Activated B cell treated with CpG ODN at 0.5 μM for 24 hours (primary cell): ENCODE results near the gene PRX. TPM values are rescaled to one million over a fixed set of nuclear protein-coding genes. Genes with fewer than 3 reads are reported as not detected.

Source experiments
- ATAC-seq: fragments of 200-7000 bp; cut with Tn5 transposase; one replicate; pipeline ENCODE4 v1.10.0; 2021; ENCODE audit warnings: low read depth, mild to moderate bottlenecking, moderate library complexity
- CTCF ChIA-PET: fragments of 350-600 bp; sonication (Branson Sonifier 250); formaldehyde crosslinking; loops from one replicate; lab custom pipeline; 2021; ENCODE audit warnings: antibody characterized with exemption; lab: Charles Lee
- POLR2A ChIA-PET: fragments of 350-600 bp; sonication (Branson Sonifier 250); formaldehyde crosslinking; loops from one replicate; lab custom pipeline; 2021; ENCODE audit warnings: antibody characterized with exemption; lab: Charles Lee
- DNase-seq: peaks from one replicate; pipeline ENCODE4 v3.0.0; 2022
- H3K27ac Mint-ChIP-seq: one replicate; pipeline ENCODE4 v1.8.0; 2020; ENCODE audit warnings: mixed read lengths
- H3K27me3 Mint-ChIP-seq: one replicate; pipeline ENCODE4 v1.8.0; 2021; ENCODE audit warnings: mixed read lengths
- H3K36me3 Mint-ChIP-seq: one replicate; pipeline ENCODE4 v1.8.0; 2021; ENCODE audit warnings: low read depth, mixed read lengths
- H3K4me1 Mint-ChIP-seq: one replicate; pipeline ENCODE4 v1.8.0; 2021; ENCODE audit warnings: mixed read lengths
- H3K4me3 Mint-ChIP-seq: one replicate; pipeline ENCODE4 v1.8.0; 2020; ENCODE audit warnings: mild to moderate bottlenecking, mixed read lengths
- H3K9me3 Mint-ChIP-seq: one replicate; pipeline ENCODE4 v1.8.0; 2020; ENCODE audit warnings: mixed read lengths
- intact Hi-C: fragments of 100-400 bp; cut with micrococcal nuclease; formaldehyde crosslinking; loops from one replicate; pipeline ENCODE4 v1.15.1; 2024
- total RNA-seq: library from RNA; stranded (reverse); gene quantifications from 2 replicates; pipeline ENCODE4 v1.2.3, GENCODE V29; 2022
- TF ChIP-seq, protein P1 (sequence below): fragments of 200-600 bp; IDR thresholded peaks from one replicate; pipeline ENCODE4 v1.8.0; 2022; ENCODE audit warnings: antibody characterized with exemption, mild to moderate bottlenecking

The PRX gene
- total RNA-seq, 1 donor from 2014 or later: 1.7 TPM

DNA sequence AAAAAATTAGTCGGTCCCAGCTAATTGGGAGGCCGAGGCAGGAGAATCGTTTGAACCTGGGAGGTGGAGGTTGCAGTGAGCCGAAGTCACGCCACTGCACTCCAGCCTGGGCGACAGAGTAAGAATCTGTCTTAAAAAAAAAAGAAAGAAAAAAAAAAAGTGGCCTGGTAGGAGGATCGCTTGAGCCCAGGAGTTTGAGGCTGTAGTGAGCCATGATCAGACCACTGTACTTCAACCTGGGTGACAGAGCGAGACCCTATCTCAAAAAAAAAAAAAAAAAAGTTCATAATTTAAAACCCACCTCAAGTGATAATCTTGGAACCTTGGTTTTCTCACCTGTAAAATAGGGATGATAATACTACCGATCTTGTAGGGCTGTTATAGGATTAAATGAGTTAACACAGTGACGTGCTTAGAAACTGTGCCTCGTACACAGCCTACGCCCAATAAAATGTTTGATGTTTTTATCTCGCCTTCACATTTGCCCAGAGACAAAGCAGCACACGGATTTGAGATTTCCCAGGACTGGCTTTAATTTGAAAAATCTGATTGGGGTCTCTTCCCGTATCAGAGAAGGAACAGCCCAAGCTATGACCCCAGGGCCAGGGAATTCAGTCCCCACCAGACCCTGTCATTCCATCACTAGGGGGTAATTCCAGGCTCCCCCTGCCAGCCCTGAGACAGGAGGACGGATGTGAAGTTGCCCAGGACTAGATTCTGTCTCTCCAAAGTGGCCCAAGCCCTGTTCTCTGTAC lies 9.0 kb upstream of the PRX start:
- no peaks in the 10 kb centered on the region for H3K27me3 Mint-ChIP-seq
- ATAC-seq (no peak), DNase-seq (no peak)
- peaks cover 16% of the 10 kb centered on the region for H3K36me3 Mint-ChIP-seq
- H3K27ac Mint-ChIP-seq: peak overlapping the region; percentile 86
- intact Hi-C loops: loop anchor here (1.0 to 5.0 kb wide), 5 partner anchors 13 to 175 kb away; partner anchors contain the start of genes BLVRB, C19orf47 and PLD3
- peaks cover 34% of the 10 kb centered on the region for H3K4me1 Mint-ChIP-seq
- TF ChIP-seq, protein P1, sequence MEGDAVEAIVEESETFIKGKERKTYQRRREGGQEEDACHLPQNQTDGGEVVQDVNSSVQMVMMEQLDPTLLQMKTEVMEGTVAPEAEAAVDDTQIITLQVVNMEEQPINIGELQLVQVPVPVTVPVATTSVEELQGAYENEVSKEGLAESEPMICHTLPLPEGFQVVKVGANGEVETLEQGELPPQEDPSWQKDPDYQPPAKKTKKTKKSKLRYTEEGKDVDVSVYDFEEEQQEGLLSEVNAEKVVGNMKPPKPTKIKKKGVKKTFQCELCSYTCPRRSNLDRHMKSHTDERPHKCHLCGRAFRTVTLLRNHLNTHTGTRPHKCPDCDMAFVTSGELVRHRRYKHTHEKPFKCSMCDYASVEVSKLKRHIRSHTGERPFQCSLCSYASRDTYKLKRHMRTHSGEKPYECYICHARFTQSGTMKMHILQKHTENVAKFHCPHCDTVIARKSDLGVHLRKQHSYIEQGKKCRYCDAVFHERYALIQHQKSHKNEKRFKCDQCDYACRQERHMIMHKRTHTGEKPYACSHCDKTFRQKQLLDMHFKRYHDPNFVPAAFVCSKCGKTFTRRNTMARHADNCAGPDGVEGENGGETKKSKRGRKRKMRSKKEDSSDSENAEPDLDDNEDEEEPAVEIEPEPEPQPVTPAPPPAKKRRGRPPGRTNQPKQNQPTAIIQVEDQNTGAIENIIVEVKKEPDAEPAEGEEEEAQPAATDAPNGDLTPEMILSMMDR: no peak
- no peaks in the 10 kb centered on the region for H3K9me3 Mint-ChIP-seq
- ChIA-PET POLR2A (interaction anchor here (0.7 to 4.1 kb wide), 8 partner anchors 11 to 144 kb away, joined by 3 to 104 read pairs (median 16); partner anchors contain the start of genes BLVRB, C19orf47, PLD3 and SERTAD3), CTCF (interaction anchor here (1.9 to 5.1 kb wide), 4 partner anchors 22 to 117 kb away, joined by 5 to 49 read pairs (median 19); partner anchors contain the start of genes BLVRB and SERTAD3)
- H3K4me3 Mint-ChIP-seq: peak overlapping the region; percentile 35

DNA sequence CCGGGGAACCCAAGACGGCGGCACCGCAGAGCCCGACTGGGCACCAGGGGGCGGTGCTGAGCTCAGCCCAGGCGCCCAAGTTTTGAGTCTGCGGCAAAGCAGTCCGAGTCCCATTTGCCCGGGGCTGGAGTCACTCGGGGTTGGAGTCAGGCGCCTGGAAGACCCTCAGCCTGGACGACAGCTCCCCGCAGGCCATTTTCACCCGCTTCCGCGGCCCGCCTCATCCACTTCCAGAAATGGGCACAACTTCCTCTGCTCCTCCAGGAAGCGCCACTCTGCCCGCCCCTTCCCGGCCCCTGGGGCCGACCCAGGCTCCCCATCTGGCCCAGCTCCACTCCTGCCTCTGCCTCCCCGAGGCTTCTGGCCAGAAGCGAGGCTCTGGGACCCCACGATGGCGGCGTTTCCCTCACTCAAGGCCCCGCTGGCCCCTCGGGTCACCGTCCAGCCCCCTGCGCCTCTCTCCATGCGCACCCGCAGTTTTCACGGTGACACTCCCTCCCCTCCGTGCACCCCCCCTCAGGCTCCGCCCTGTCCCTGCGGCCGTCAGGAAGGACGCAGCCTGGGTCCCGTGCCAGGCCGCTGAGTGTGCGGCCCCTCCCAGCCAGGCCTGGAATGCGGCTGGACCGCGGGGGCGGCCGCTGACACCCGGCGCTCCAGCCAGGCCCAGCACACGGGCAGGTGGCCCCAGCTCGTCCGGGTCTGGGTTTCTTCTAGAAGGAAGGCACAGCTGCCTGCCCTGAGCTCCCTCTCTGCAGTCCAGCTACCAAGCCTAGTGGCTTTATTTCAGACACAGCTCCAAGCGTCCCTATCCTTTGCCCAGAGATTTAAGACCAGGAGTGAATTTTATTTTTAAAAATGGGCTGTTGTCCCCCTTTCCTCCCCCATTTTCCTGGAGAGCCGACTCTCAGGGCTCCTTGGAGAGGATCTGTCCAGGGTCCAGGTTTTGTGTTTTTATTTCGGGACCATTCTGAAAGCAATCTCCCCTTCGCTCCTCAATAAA lies 7.9 kb upstream of the PRX start:
- Mint-ChIP-seq H3K27me3 (no peaks in the 10 kb centered on the region), H3K9me3 (no peaks in the 10 kb centered on the region), H3K27ac (peak overlapping the region; percentile 86), H3K36me3 (peaks cover 16% of the 10 kb centered on the region), H3K4me3 (peak overlapping the region; percentile 86), H3K4me1 (peaks cover 31% of the 10 kb centered on the region)
- DNase-seq: peak; percentile 83
- ChIA-PET POLR2A (interaction anchor here (0.6 to 4.1 kb wide), 26 partner anchors 9 to 357 kb away, joined by 3 to 104 read pairs (median 4); partner anchors contain the start of genes ACTMAP, AKT2, BLVRB and C19orf47), CTCF (interaction anchor here (0.8 to 5.1 kb wide), 14 partner anchors 10 to 277 kb away, joined by 3 to 49 read pairs (median 4); partner anchors contain the start of genes AKT2, BLVRB, C19orf47 and PLD3)
- ATAC-seq: peak; percentile 56
- TF ChIP-seq, protein P1: peak; percentile 47
- intact Hi-C loops: loop anchor here (1.0 to 5.0 kb wide), 8 partner anchors 14 to 176 kb away; partner anchors contain the start of genes BLVRB, C19orf47, PLD3 and SERTAD3

DNA sequence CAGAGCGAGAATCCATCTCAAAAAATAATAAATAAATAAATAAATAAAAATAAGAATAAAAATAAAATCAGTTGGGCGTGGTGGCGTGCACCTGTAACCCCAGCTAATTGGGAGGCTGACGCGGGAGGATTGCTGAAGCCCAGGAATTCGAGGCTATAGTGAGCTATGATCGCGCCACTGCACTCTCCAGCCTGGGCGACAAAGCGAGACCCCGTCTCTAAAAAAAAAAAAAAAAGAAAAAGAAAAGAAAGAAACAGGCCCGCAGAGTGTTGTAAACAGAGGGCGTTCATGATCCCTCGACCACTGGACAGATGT lies 7.2 kb upstream of the PRX start:
- intact Hi-C loops: loop anchor here (1.0 to 5.0 kb wide), 6 partner anchors 14 to 177 kb away; partner anchors contain the start of gene SERTAD3
- Mint-ChIP-seq H3K36me3 (peaks cover 13% of the 10 kb centered on the region), H3K9me3 (no peaks in the 10 kb centered on the region), H3K27me3 (no peaks in the 10 kb centered on the region), H3K4me1 (peaks cover 27% of the 10 kb centered on the region), H3K4me3 (peak overlapping the region; percentile 86), H3K27ac (peak overlapping the region; percentile 86)
- CTCF ChIA-PET: interaction anchor here (0.7 to 5.1 kb wide), 15 partner anchors 10 to 276 kb away, joined by 3 to 49 read pairs (median 4); partner anchors contain the start of genes AKT2, BLVRB, C19orf47 and PLD3
- DNase-seq (no peak), ATAC-seq (no peak)
- POLR2A ChIA-PET: interaction anchor here (0.6 to 4.1 kb wide), 26 partner anchors 10 to 358 kb away, joined by 3 to 104 read pairs (median 4); partner anchors contain the start of genes ACTMAP, AKT2, BLVRB and C19orf47
- TF ChIP-seq, protein P1: no peak

DNA sequence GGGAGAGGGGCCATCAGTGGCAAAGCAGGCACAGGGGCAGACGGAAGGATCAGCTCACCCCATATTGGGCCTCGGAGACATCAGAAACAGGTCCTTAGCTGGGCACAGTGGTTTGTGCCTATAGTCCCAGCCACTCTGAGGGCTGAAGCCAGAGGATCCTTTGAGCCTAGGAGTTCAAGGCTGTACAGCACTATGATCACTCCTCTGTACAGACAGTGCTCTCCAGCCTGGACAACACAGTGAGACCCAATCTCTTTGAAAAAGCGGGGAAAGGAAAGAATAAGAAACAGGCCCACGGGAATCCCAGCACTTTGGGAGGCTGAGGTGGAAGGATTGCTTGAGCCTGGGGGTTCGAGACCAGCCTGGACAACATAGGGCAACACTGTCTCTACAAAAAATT lies 6.6 kb upstream of the PRX start:
- TF ChIP-seq, protein P1: no peak
- H3K27me3 Mint-ChIP-seq: no peaks in the 10 kb centered on the region
- DNase-seq (no peak), ATAC-seq (no peak)
- CTCF ChIA-PET: interaction anchor here (0.7 to 3.3 kb wide), 8 partner anchors 15 to 215 kb away, joined by 3 to 49 read pairs (median 4); partner anchors contain the start of genes BLVRB and SERTAD3
- H3K36me3 Mint-ChIP-seq: peaks cover 10% of the 10 kb centered on the region
- peak overlapping the region; percentile 67 for H3K4me3 Mint-ChIP-seq
- no peaks in the 10 kb centered on the region for H3K9me3 Mint-ChIP-seq
- POLR2A ChIA-PET: interaction anchor here (0.6 to 4.1 kb wide), 10 partner anchors 10 to 165 kb away, joined by 3 to 104 read pairs (median 6); partner anchors contain the start of genes BLVRB and SERTAD3
- intact Hi-C loops: loop anchor here (1.0 to 5.0 kb wide), 6 partner anchors 15 to 178 kb away; partner anchors contain the start of gene SERTAD3
- H3K27ac Mint-ChIP-seq: no peak overlapping the region
- peaks cover 24% of the 10 kb centered on the region for H3K4me1 Mint-ChIP-seq
